SU-DHL-6 (cell line): Measurements from ENCODE around the gene EFCAB9.

Source experiments
- H2AFZ ChIP-seq: fragments of 200-600 bp; sonication (generic); 2 replicates; pipeline ENCODE4 v1.6.1; 2014; ENCODE audit warnings: low read depth, mild to moderate bottlenecking, moderate library complexity, mixed read lengths, antibody characterized with exemption, low read length; ENCODE audit not compliant: severe bottlenecking
- H3F3A ChIP-seq: fragments of 200-600 bp; shearing (Covaris generic); 2 replicates; pipeline ENCODE4 v1.6.0; 2016; ENCODE audit warnings: antibody characterized with exemption, mild to moderate bottlenecking; ENCODE audit not compliant: insufficient read depth
- H3K27ac ChIP-seq: fragments of 200-600 bp; sonication (generic); 2 replicates; pipeline ENCODE4 v1.5.1; 2016; ENCODE audit warnings: low read depth, mild to moderate bottlenecking, low read length, moderate library complexity, mixed read lengths
- H3K27me3 ChIP-seq: fragments of 200-600 bp; sonication (generic), shearing (Covaris generic); 2 replicates; pipeline ENCODE4 v1.6.0; 2014; ENCODE audit warnings: mild to moderate bottlenecking, low read length
- H3K36me3 ChIP-seq: fragments of 200-600 bp; sonication (generic); 2 replicates; pipeline ENCODE4 v1.6.1; 2014; ENCODE audit warnings: mild to moderate bottlenecking, low read length, mixed read lengths
- H3K4me2 ChIP-seq: fragments of 300-600, 200-600 bp; shearing (Covaris generic), sonication (generic); 2 replicates; pipeline ENCODE4 v1.6.0; 2014; ENCODE audit warnings: low read length, low read depth, mild to moderate bottlenecking; ENCODE audit not compliant: poor library complexity, severe bottlenecking
- H3K4me3 ChIP-seq: fragments of 200-600 bp; sonication (generic); 2 replicates; pipeline ENCODE4 v1.5.1; 2014; ENCODE audit warnings: antibody characterized with exemption, low read length, mild to moderate bottlenecking, mixed read lengths; ENCODE audit not compliant: insufficient read depth, poor library complexity, severe bottlenecking
- H3K79me2 ChIP-seq: fragments of 200-600 bp; sonication (generic); 2 replicates; pipeline ENCODE4 v1.6.1; 2014; ENCODE audit warnings: mild to moderate bottlenecking, low read length, moderate library complexity; ENCODE audit not compliant: insufficient read depth
- H3K9ac ChIP-seq: fragments of 200-600 bp; sonication (generic); 2 replicates; pipeline ENCODE4 v1.7.0; 2014; ENCODE audit warnings: mild to moderate bottlenecking, low read length
- H3K9me2 ChIP-seq: fragments of 200-600 bp; sonication (generic); replicated peaks from 2 replicates; pipeline ENCODE4 v1.6.1; 2014; ENCODE audit warnings: low read length; ENCODE audit not compliant: insufficient read depth
- H3K9me3 ChIP-seq: fragments of 200-600 bp; sonication (generic); 2 replicates; pipeline ENCODE4 v1.6.1; 2014; ENCODE audit warnings: low read length, mixed read lengths; ENCODE audit not compliant: insufficient read depth
- H4K20me1 ChIP-seq: fragments of 200-600 bp; sonication (generic); 2 replicates; pipeline ENCODE4 v1.6.1; 2014; ENCODE audit warnings: low read depth, mild to moderate bottlenecking, antibody characterized with exemption, low read length, moderate library complexity, mixed read lengths
- EZH2phosphoT487 ChIP-seq: fragments of 200-600 bp; sonication (generic), shearing (Covaris generic); conservative IDR thresholded peaks from 2 replicates; pipeline ENCODE4 v1.6.1; 2018; ENCODE audit warnings: mild to moderate bottlenecking, antibody characterized with exemption, low read length, moderate library complexity, mixed read lengths
- TF ChIP-seq, protein P1 (sequence below): fragments of 200-600 bp; sonication (generic); IDR thresholded peaks from one replicate; pipeline ENCODE4 v1.5.1; 2017; ENCODE audit warnings: antibody characterized with exemption, mild to moderate bottlenecking, low read length, moderate library complexity; ENCODE audit not compliant: insufficient read depth, poor library complexity, severe bottlenecking

Gene EFCAB9

DNA sequence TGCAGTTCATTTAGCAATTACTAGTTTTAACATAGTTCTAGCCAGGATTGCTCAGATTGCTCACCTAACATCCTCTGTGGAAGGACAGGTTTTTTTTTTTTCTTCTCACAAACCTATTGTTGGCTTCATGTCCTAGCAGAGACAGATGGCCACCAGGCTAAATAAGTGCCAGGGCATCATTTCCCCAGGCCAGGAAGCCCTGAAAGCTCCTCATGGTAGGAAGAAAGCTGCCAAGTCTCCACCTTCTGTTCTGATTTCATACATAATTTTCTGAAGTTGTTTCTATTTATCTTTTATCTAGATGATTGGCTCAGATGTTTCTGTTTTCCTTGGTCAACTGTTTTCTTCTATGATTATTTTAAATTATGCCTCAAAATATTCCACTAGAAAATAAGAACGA lies 31.0 kb downstream of the EFCAB9 start:
- no peak overlapping the region for H3K27ac ChIP-seq
- H3K27me3 ChIP-seq: no peaks in the 10 kb centered on the region
- H3K9me3 ChIP-seq: no peaks in the 10 kb centered on the region
- no peak overlapping the region for H3K4me2 ChIP-seq
- H3K36me3 ChIP-seq: peaks cover 19% of the 10 kb centered on the region
- H3F3A ChIP-seq: no peaks in the 10 kb centered on the region
- H3K79me2 ChIP-seq: peaks cover 7% of the 10 kb centered on the region
- no peak overlapping the region for H3K9ac ChIP-seq
- H4K20me1 ChIP-seq: no peaks in the 10 kb centered on the region
- no peak overlapping the region for H3K4me3 ChIP-seq
- TF ChIP-seq, protein P1, sequence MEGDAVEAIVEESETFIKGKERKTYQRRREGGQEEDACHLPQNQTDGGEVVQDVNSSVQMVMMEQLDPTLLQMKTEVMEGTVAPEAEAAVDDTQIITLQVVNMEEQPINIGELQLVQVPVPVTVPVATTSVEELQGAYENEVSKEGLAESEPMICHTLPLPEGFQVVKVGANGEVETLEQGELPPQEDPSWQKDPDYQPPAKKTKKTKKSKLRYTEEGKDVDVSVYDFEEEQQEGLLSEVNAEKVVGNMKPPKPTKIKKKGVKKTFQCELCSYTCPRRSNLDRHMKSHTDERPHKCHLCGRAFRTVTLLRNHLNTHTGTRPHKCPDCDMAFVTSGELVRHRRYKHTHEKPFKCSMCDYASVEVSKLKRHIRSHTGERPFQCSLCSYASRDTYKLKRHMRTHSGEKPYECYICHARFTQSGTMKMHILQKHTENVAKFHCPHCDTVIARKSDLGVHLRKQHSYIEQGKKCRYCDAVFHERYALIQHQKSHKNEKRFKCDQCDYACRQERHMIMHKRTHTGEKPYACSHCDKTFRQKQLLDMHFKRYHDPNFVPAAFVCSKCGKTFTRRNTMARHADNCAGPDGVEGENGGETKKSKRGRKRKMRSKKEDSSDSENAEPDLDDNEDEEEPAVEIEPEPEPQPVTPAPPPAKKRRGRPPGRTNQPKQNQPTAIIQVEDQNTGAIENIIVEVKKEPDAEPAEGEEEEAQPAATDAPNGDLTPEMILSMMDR: no peak
- TF ChIP-seq EZH2phosphoT487: no peak
- no peak overlapping the region for H2AFZ ChIP-seq
- H3K9me2 ChIP-seq: no peaks in the 10 kb centered on the region

DNA sequence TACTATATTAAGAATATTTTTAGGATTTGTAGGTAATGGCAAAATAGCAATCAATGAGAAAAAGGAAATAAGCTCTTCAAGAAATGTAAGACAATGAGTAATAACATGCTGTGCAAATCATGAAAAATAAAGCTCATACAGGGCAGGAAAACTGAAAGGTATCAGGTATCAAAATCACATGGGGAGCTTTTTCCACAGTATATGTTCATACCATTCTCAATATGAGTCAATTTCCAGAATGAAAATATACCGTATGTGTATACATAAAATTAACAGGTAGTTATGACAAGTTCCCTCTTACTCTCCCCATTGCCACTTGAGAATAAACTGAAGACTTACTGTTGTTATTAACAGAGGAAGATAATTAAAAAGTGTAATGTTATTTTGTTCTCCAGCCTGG lies 35.9 kb downstream of the EFCAB9 start:
- H3K9ac ChIP-seq: no peak overlapping the region
- peaks cover 3% of the 10 kb centered on the region; the same call in 1 of the 2 replicates for H3K36me3 ChIP-seq
- no peaks in the 10 kb centered on the region for H3K27me3 ChIP-seq
- H3K79me2 ChIP-seq: no peaks in the 10 kb centered on the region
- no peak overlapping the region for H3K4me3 ChIP-seq
- no peaks in the 10 kb centered on the region for H3K9me2 ChIP-seq
- no peak for TF ChIP-seq EZH2phosphoT487
- no peaks in the 10 kb centered on the region for H3K9me3 ChIP-seq
- no peak overlapping the region for H2AFZ ChIP-seq
- no peak overlapping the region for H3K4me2 ChIP-seq
- H4K20me1 ChIP-seq: no peaks in the 10 kb centered on the region
- no peaks in the 10 kb centered on the region for H3F3A ChIP-seq
- no peak overlapping the region for H3K27ac ChIP-seq

- Histone ChIP-seq H3K4me2 (no peak overlapping the region), H3K27ac (no peak overlapping the region), H3K9me3 (no peaks in the 10 kb centered on the region), H4K20me1 (no peaks in the 10 kb centered on the region), H3K9me2 (no peaks in the 10 kb centered on the region), H3K4me3 (no peak overlapping the region), H3F3A (no peaks in the 10 kb centered on the region), H3K27me3 (no peaks in the 10 kb centered on the region), H3K9ac (no peak overlapping the region), H2AFZ (no peak overlapping the region), H3K79me2 (peaks cover 32% of the 10 kb centered on the region), H3K36me3 (peaks cover 3% of the 10 kb centered on the region; the same call in 1 of the 2 replicates)
- TF ChIP-seq, protein P1: no peak
- no peak for TF ChIP-seq EZH2phosphoT487
These were observed 40.1 kb downstream of the EFCAB9 start for GRCh38 chr5:172234031-172234430.

DNA sequence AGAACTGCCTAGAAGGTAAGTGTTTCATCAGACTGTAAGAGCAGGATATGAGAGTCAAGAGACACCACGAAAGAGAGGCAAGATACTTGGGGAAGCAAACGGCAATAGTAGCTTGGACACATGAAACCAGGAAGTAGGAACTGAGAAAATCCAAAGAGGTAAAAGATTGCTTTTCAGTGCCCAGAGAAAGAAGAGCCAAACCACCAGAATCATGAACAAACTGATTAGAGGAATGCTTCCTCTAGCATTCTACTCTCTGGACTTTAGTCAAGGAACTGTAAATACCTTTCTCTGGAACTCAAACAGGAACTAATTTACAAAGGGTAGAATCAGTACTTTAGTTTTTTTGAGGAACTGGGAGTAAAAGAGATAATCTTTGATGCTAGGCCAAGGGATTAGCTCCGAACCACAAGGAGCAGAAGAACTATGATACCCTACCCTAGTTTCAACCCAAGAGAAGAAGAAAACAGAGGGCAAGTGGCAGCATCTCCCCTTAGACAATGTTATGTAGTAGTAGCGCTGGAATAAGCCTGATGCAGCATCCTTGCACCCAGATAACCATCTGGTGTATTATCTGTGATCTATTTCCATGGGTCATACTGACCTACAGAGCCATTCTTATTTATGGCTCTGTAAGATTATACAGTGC lies 41.3 kb downstream of the EFCAB9 start:
- peak overlapping the region; percentile 39 for H3K27ac ChIP-seq
- H3K4me3 ChIP-seq: no peak overlapping the region

More for the DNA sequence above, 41.3 kb downstream of the EFCAB9 start:
- H3K27me3 ChIP-seq: no peaks in the 10 kb centered on the region
- H3K36me3 ChIP-seq: no peaks in the 10 kb centered on the region; the same call in 1 of the 2 replicates
- H2AFZ ChIP-seq: no peak overlapping the region
- no peak overlapping the region for H3K9ac ChIP-seq
- no peaks in the 10 kb centered on the region for H4K20me1 ChIP-seq
- no peaks in the 10 kb centered on the region for H3F3A ChIP-seq
- no peak for TF ChIP-seq EZH2phosphoT487
- TF ChIP-seq, protein P1: no peak
- peaks cover 32% of the 10 kb centered on the region for H3K79me2 ChIP-seq
- H3K4me2 ChIP-seq: peak overlapping the region; percentile 4
- H3K9me2 ChIP-seq: no peaks in the 10 kb centered on the region
- H3K9me3 ChIP-seq: no peaks in the 10 kb centered on the region
